DMS79 (cell line): ENCODE measurements around the gene RNASE9.
"Not testable (repeated sequence)": the region's sequence is repeated elsewhere in the genome, so short reads cannot be mapped to it uniquely, and the experiment has no call there.

Source experiments
- DNase-seq: peaks from one replicate; lab custom pipeline; 2025; lab: John Stamatoyannopoulos, UW

Gene RNASE9

DNA sequence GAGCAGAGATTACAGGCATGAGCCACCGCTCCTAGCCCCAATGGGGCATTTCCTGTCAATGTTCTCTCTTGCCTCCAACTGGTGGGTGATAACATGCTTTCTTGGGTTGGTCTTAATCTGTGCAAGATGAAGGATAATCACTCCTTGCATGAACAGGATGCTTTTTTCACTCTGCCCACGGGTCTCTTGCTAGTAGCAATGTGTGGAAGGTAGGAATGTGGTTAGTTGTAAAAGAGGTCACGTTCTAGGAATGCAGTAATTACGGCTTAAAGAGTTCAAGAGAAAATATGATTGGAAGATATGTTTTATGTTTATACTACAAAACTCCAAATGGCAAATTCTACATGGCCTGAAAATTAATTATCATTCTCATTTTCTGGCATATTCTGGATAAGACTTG is 45.0 kb downstream of the RNASE9 start:
- DNase-seq, result no peak

DNA sequence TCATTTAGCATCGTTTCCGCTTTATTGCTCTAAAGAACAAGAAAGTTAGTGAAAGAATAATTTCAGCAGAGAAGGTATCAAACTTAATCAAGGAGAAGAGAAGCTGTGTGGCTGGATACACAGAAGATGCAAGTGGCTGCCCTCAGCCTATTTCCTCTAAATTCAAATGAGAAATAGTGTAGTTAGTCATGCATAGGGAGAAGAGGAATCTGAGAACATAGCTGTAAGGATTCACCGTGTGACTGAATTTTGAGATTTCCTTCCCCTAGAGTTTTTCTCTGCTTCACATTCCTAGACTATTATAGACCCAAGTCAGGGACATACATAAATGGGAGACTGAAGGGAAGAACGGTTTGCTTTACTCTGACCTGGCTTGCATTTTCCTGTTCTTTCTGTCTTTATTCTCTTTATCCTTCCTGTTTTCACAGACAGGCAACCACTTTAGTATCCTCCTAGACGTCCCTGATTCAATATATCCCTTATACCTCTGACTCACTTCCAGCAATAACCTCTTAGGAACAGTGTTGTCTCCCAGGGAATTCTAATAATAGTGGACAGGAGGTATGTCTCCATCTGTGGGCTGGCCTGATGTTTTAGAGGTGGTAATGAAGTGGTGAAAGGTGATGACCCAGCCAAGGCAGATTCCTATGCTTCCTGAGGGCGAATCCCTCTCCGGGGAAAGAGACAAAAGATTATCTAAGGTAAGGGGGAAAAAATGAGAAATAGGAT is 48.5 kb downstream of the RNASE9 start:
- no peak for DNase-seq

- DNase-seq, result no peak
Observed at GRCh38 chr14:20508367-20508766, 52.5 kb downstream of the RNASE9 start.

DNA sequence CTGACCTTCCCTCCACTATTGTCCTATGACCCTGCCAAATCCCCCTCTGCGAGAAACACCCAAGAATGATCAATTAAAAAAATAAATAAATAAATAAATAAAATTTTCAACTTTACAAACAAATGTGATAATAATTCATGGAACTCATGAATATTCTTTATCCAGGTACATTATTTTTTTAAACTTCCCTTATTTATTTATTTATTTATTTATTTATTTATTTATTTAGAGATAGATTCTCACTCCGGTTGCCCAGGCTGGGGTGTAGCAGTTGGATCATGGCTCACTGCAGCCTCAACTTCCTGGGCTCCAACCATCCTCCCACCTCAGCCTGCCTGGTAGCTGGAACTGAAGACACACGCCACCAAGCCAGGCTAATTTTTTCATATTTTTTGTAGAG is 53.3 kb downstream of the RNASE9 start:
- not testable (repeated sequence) for DNase-seq

- DNase-seq, result not testable (repeated sequence)
Observed at GRCh38 chr14:20506752-20507151, 54.1 kb downstream of the RNASE9 start.

GRCh38 chr14:20506276-20506675 is 54.6 kb downstream of the RNASE9 start:
- not testable (repeated sequence) for DNase-seq
